H1 (cell line): ENCODE measurements around the gene KRTAP12-4. TPM values are rescaled to one million over a fixed set of nuclear protein-coding genes. Genes with fewer than 3 reads are reported as not detected.

ENCODE experiments used
- CEBPB ChIP-seq: IDR thresholded peaks from 2 replicates; pipeline ENCODE4 v1.6.1; 2012; ENCODE audit warnings: low read depth, low read length
- CREB1 ChIP-seq: IDR thresholded peaks from 2 replicates; pipeline ENCODE4 v1.6.1; 2012; ENCODE audit warnings: inconsistent platforms
- KDM1A ChIP-seq: fragments of 200-600, 300-600 bp; sonication (generic); IDR thresholded peaks from 2 replicates; pipeline ENCODE4 v1.7.1; 2016; ENCODE audit warnings: mild to moderate bottlenecking, low read length, borderline replicate concordance
- KDM5A ChIP-seq: fragments of 200-600 bp; IDR thresholded peaks from 2 replicates; pipeline ENCODE4 v1.7.1; 2012; ENCODE audit warnings: mild to moderate bottlenecking, low read length, inconsistent platforms, mixed read lengths
- NRF1 ChIP-seq: IDR thresholded peaks from 2 replicates; pipeline ENCODE4 v1.6.1; 2011; ENCODE audit warnings: mild to moderate bottlenecking, low read depth, low read length, improper control_type of control experiment
- PHF8 ChIP-seq: fragments of 200-600 bp; sonication (generic); conservative IDR thresholded peaks from 2 replicates; pipeline ENCODE4 v1.7.1; 2012; ENCODE audit warnings: low read depth, mild to moderate bottlenecking, inconsistent platforms, low read length, moderate library complexity
- POLR2AphosphoS5 ChIP-seq: IDR thresholded peaks from 2 replicates; pipeline ENCODE4 v1.6.1; 2011; ENCODE audit warnings: low read depth, low read length
- SIX5 ChIP-seq: IDR thresholded peaks from 2 replicates; pipeline ENCODE4 v1.6.1; 2011; ENCODE audit warnings: mild to moderate bottlenecking, low read depth, low read length
- SUZ12 ChIP-seq: fragments of 200-600 bp; sonication (generic); IDR thresholded peaks from 2 replicates; pipeline ENCODE4 v1.6.1; 2012; ENCODE audit warnings: mild to moderate bottlenecking, inconsistent platforms, low read length, moderate library complexity, mixed read lengths
- TBP ChIP-seq: IDR thresholded peaks from 2 replicates; pipeline ENCODE4 v1.6.1; 2011; ENCODE audit warnings: low read depth, low read length, improper control_type of control experiment
- YY1 ChIP-seq: IDR thresholded peaks from 2 replicates; pipeline ENCODE4 v1.6.1; 2011; ENCODE audit warnings: low read depth, mild to moderate bottlenecking, low read length
- polyA plus RNA-seq, 7 experiments: library from polyadenylated mRNA; depleted of rRNA in 3 of 7; stranded (reverse) in 5 of 7; unstranded in 2 of 7; fragments of >200 nt in 5 of 7; fragments of 200-250 nt in 2 of 7; gene quantifications; 1 replicate in 5 of 7; 2 replicates in 1 of 7; 4 replicates in 1 of 7; pipeline versions ENCODE4 v1.2.1 to v1.2.3, GENCODE V29; 2011 to 2013; ENCODE audit warnings: missing spikeins in 2 of 7, mixed read lengths in 2 of 7
- total RNA-seq: library from RNA; stranded (reverse); fragmentation: NEBNext Ultra II Directional; extraction: Animal tissue kit (Norgen Biotek cat#: 25700); gene quantifications from 2 replicates; pipeline ENCODE4 v1.2.1, GENCODE V29; 2021
- TF ChIP-seq, protein P1 (sequence below): fragments of 300-600 bp; sonication (generic); IDR thresholded peaks from 2 replicates; pipeline ENCODE4 v1.7.1; 2012; ENCODE audit warnings: low read length, moderate library complexity, mild to moderate bottlenecking, inconsistent platforms; ENCODE audit not compliant: insufficient replicate concordance
- TF ChIP-seq, protein P2 (sequence below): IDR thresholded peaks from 2 replicates; pipeline ENCODE4 v1.6.1; 2011; ENCODE audit warnings: low read depth, mild to moderate bottlenecking, low read length; ENCODE audit not compliant: insufficient read depth

KRTAP12-4 gene
- total and polyA plus RNA-seq, 2 of the 8 experiments (the other 6 are each of a cell fraction or from before 2014, with no cell fraction given): not detected

- TF ChIP-seq, protein P1, sequence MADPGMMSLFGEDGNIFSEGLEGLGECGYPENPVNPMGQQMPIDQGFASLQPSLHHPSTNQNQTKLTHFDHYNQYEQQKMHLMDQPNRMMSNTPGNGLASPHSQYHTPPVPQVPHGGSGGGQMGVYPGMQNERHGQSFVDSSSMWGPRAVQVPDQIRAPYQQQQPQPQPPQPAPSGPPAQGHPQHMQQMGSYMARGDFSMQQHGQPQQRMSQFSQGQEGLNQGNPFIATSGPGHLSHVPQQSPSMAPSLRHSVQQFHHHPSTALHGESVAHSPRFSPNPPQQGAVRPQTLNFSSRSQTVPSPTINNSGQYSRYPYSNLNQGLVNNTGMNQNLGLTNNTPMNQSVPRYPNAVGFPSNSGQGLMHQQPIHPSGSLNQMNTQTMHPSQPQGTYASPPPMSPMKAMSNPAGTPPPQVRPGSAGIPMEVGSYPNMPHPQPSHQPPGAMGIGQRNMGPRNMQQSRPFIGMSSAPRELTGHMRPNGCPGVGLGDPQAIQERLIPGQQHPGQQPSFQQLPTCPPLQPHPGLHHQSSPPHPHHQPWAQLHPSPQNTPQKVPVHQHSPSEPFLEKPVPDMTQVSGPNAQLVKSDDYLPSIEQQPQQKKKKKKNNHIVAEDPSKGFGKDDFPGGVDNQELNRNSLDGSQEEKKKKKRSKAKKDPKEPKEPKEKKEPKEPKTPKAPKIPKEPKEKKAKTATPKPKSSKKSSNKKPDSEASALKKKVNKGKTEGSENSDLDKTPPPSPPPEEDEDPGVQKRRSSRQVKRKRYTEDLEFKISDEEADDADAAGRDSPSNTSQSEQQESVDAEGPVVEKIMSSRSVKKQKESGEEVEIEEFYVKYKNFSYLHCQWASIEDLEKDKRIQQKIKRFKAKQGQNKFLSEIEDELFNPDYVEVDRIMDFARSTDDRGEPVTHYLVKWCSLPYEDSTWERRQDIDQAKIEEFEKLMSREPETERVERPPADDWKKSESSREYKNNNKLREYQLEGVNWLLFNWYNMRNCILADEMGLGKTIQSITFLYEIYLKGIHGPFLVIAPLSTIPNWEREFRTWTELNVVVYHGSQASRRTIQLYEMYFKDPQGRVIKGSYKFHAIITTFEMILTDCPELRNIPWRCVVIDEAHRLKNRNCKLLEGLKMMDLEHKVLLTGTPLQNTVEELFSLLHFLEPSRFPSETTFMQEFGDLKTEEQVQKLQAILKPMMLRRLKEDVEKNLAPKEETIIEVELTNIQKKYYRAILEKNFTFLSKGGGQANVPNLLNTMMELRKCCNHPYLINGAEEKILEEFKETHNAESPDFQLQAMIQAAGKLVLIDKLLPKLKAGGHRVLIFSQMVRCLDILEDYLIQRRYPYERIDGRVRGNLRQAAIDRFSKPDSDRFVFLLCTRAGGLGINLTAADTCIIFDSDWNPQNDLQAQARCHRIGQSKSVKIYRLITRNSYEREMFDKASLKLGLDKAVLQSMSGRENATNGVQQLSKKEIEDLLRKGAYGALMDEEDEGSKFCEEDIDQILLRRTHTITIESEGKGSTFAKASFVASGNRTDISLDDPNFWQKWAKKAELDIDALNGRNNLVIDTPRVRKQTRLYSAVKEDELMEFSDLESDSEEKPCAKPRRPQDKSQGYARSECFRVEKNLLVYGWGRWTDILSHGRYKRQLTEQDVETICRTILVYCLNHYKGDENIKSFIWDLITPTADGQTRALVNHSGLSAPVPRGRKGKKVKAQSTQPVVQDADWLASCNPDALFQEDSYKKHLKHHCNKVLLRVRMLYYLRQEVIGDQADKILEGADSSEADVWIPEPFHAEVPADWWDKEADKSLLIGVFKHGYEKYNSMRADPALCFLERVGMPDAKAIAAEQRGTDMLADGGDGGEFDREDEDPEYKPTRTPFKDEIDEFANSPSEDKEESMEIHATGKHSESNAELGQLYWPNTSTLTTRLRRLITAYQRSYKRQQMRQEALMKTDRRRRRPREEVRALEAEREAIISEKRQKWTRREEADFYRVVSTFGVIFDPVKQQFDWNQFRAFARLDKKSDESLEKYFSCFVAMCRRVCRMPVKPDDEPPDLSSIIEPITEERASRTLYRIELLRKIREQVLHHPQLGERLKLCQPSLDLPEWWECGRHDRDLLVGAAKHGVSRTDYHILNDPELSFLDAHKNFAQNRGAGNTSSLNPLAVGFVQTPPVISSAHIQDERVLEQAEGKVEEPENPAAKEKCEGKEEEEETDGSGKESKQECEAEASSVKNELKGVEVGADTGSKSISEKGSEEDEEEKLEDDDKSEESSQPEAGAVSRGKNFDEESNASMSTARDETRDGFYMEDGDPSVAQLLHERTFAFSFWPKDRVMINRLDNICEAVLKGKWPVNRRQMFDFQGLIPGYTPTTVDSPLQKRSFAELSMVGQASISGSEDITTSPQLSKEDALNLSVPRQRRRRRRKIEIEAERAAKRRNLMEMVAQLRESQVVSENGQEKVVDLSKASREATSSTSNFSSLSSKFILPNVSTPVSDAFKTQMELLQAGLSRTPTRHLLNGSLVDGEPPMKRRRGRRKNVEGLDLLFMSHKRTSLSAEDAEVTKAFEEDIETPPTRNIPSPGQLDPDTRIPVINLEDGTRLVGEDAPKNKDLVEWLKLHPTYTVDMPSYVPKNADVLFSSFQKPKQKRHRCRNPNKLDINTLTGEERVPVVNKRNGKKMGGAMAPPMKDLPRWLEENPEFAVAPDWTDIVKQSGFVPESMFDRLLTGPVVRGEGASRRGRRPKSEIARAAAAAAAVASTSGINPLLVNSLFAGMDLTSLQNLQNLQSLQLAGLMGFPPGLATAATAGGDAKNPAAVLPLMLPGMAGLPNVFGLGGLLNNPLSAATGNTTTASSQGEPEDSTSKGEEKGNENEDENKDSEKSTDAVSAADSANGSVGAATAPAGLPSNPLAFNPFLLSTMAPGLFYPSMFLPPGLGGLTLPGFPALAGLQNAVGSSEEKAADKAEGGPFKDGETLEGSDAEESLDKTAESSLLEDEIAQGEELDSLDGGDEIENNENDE: no peak
- TF ChIP-seq, protein P2, sequence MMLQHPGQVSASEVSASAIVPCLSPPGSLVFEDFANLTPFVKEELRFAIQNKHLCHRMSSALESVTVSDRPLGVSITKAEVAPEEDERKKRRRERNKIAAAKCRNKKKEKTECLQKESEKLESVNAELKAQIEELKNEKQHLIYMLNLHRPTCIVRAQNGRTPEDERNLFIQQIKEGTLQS: no peak
- TF ChIP-seq SIX5: no peak
- no peak for TF ChIP-seq CREB1
- no peak for TF ChIP-seq POLR2AphosphoS5
- TF ChIP-seq KDM1A: no peak
- no peak for TF ChIP-seq PHF8
- no peak for TF ChIP-seq CEBPB
- no peak for TF ChIP-seq SUZ12
- no peak for TF ChIP-seq NRF1
- TF ChIP-seq KDM5A: no peak
- TF ChIP-seq TBP: no peak
- TF ChIP-seq YY1: no peak
Observed at GRCh38 chr21:44619886-44620285, 34.6 kb downstream of the KRTAP12-4 start (continued).
